HG03571 (cell line): Measurements from ENCODE around the gene STARD3.
"Not testable (repeated sequence)": the region's sequence is repeated elsewhere in the genome, so short reads cannot be mapped to it uniquely, and the experiment has no call there.

Source experiments
- ATAC-seq: cut with Tn5 transposase; IDR thresholded peaks from one replicate; pipeline ENCODE4 v1.9.1; 2021; ENCODE audit not compliant: unreplicated experiment

The STARD3 gene

GRCh38 chr17:39706921-39707337, 70.0 kb downstream of the STARD3 start:
- no peak for ATAC-seq

- ATAC-seq = no peak
Measured at GRCh38 chr17:39709319-39709997, 72.5 kb downstream of the STARD3 start.

GRCh38 chr17:39709998-39710964, 73.3 kb downstream of the STARD3 start:
- ATAC-seq = no peak

- not testable (repeated sequence) for ATAC-seq
Measured at GRCh38 chr17:39711071-39711470, 74.1 kb downstream of the STARD3 start.

- no peak for ATAC-seq
Measured at GRCh38 chr17:39711851-39712250, 74.9 kb downstream of the STARD3 start.
